Measurements from ENCODE around the gene DBNL.
"Not testable (repeated sequence)": the region's sequence is repeated elsewhere in the genome, so short reads cannot be mapped to it uniquely, and the experiment has no call there.

The DBNL gene

DNA sequence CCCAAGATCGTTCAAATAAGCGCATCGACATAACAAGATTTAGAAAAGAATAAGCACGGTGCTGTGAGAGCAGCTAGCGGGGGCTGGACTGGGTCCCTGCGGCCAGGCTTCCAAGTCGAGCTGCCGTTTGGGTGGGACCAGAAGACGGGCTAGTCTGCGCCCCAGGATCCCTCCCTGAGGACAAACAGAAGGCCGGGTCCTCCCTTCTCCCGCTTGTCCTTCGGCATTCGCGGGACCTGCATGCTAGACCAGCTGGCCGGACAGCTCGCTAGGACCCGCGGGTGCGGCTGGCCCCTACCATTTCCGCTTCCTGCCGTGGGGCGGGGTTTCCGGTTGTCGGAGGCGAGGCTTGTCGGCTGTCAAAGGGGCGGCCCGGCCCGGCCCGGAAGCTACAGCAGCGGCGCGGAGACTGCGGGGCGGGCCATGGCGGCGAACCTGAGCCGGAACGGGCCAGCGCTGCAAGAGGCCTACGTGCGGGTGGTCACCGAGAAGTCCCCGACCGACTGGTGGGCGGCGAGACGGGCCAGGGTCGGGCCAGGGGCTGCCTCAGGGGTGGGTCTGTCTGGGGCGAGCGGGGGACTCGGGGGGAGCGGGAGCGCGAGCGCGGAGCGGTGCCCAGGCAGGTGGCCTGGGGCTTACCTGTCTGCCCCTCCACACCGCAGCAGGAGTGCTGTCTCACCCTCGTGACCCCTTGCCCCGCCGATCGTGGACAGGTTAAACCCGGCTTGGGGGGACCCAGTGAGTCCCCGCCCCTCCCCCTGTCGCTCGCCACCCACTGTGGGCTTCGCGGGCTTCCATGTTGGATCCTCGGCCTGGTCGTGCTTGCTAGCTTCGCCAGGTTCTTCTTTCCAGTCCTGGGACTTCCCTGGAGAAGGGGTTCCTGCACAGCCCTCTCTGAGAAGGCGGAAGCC, at the start of gene DBNL:
DBNL (plus strand) TSS at position 388 of the 911 bp plus-strand sequence; CDS start at position 424, 36 bp downstream.
- TF ChIP-seq ZFP3 (CRISPR knock-in tag; IDR thresholded peaks at IDR 0.05): 0 out of 2 replicates have a peak, but pooled peaks have one; percentile 18
- no peak for TF ChIP-seq ZNF565 (CRISPR knock-in tag; conservative IDR thresholded peaks at IDR 0.05; ENCODE audit: low read depth)
- peak; percentile 98 for ATAC-seq

DNA sequence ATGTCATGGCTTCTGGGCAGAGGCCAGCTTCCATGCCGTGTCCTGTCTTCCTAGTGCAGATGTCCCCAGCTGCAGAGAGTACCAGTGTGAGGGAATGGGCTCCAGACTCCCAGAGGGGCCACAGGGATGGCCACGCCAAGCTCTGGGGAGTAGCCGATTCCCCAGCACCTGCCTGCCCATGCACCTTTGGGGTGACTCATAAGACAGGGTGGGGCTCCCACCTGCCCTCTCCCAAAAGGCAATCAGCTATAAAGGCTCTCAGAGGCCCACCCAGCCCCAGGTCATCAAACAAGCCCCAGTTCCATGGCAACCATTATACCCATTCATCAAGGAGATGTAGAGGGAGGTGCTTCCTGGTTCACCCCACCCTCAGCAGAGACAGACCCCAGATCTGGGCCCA, 47.0 kb upstream of the DBNL start, which contains the start of gene SPDYE1:
SPDYE1 (plus strand) TSS at position 366 of the 400 bp plus-strand sequence. CDS start 2,053 bp downstream, outside the sequence.
- not testable (repeated sequence) for ATAC-seq

DNA sequence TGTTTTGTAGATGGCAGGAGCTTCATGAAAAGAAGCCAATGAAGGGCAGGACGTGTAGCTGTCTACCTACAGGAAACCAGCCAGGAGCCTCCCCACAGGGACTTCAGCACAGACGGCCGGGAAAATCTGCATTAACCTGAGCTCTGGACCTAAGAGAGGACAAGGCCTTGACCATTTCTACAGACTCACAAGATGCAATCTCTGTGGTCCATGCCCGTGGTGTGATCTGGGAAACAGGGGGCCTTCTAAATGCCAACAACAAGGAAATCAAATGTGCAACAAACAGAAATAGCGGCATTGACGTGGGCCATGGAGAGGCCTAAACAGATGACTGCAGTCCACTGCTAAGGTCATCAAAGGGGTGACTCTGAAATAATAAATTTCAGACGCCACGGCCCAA, 32.4 kb upstream of the DBNL start:
- not testable (repeated sequence) for ATAC-seq

DNA sequence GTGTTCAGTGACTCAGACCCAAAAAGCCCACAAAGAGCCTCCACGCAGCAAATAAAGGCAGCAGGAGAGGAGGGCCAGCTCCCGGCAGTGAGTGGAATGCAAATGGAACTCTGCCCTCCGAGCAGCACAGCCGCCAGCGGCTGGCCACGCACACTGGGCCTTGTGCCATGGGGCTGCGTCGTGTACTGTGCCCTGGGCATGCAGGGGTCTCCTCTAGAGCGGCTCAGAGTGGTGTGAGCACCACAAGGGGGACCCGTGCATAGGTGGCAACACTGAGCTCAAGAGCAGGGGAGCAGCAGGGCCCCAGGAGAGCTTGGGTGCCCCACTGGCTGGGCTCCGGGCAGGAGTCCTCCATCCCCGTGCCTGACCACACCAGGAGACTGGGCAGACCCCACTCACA, 29.4 kb upstream of the DBNL start:
- ATAC-seq: not testable (repeated sequence)

DNA sequence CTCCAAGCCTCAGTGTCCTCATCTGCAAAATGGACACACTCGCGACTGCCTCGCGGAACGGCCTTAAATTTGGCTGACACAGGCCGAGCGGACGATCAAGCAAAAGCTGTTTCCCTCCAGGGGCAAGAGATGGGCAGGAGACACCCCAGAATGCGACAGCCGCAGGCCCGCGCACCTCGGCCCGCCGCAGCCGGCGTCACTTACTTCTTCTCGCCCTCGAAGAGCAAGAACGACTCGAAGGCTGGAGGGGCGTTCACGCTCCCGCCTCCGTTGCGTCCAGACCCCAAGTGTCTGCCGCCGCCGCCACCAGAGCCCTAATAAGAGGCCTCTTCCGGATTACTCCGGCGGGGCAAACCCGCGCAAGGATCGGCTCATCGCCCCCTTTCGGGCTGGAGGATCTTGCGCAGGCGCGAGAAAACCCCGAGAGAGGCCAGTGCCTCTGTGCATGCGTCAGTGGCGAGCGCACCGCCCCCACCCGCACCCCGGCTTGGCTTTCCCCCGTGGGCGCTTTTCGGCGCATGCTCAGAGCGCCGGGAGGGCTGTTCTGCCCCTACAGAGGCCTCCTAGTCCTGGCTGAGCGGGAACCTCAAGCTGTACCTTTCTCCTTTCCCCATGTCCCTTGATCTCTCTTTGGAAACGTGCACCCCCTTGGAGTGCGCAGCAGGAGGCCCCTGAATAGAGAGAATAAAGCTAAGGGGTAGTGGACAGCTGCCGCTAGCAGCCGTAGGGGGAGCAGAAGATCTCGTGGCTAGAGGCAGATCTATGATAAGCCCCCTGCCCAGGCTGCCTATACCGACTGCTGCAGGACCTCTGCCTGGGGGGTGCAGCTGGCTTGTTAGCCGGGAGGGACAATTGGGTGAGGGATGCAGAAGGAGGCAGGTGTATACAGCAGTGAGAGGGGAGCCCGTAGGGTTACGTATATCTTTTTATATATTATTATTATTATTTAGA, 25.4 kb upstream of the DBNL start:
- 0 out of 2 replicates have a peak, but pooled peaks have one; percentile 42 for TF ChIP-seq ZFP3 (CRISPR knock-in tag; IDR thresholded peaks at IDR 0.05)
- ATAC-seq: peak; percentile 98

DNA sequence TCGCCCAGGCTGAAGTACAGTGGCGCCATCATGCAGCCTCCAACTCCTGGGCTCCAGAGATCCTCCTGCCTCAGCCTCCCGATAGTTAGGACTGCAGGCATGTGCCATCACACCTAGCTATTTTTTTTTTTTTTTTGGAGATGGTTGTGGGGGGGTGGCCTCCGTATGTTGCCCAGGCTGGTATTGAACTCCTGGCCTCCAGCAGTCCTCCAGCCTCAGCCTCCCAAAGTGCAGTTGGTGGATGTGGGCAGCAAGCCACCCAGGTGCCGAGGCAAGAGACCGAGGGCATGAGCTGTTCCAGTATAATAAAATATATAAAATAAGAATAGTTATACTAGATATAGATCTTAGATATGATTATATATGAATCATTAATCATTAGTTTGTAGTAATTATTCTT, 24.7 kb upstream of the DBNL start:
- ATAC-seq: not testable (repeated sequence)

DNA sequence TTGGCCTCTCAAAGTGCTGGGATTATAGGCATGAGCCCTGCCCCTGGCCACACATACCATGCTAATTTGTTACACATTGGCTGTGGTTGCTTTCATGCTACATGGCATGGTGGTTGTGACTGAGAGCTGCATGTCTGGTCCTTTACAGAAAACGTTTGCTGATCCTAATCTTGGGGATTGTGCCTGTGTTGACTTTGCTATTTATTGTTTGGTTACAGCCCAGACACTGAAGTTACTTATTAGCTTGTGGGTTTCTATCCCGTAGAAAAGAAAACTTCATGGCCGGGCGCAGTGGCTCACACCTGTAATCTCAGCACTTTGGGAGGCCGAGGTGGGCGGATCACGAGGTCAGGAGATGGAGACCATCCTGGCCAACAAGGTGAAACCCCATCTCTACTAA, 22.4 kb upstream of the DBNL start:
- not testable (repeated sequence) for ATAC-seq

DNA sequence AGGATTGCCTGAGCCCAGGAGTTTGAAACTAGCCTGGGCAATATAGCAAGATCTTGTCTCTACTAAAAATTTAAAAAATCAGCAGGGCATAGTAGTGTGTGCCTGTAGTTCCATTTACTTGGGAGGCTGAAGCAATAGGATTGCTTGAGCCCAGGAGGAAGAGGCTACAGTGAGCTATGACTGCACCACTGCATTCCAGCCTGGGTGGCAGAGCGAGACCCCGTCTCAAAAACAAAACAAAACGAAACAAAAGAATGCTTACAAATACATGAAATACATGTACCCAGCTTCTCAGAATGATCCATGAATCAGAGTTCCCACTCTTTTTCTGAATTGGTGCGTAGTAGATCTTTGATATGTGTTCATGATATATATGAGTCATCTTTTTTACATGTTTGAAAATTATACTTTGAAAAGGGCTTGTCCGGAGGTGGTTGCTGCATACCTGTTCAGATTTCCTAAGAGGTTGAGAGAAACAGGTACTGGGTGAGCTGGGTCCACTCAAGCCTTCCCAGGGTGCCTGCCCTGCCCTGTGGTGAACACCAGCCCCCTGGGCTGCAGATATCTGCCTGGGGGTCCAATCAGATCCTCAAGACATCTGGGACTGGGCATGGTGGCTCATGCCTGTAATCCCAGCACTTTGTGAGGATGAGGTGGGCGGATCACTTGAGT, 21.6 kb upstream of the DBNL start:
- not testable (repeated sequence) for ATAC-seq

DNA sequence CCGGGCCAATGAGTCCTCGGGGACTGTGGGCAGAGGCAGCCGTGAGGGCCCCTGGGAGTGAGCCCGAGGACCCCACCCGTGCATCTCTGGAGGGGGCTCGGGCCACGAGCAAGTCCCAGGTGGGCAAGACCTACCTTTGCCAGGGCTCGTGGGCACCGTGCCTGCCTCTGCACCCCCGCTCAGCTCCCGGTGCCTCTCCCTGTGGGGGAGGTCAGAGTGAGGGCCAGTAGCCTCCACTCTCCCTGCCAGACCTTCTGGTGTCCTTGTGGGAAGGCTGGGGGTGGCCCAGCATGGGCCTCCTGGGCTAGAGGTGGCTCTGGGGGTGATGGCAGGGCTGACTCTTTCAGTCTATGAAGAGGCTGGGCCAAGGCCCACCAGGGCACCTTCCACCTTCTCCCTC, 15.1 kb upstream of the DBNL start:
- ATAC-seq: not testable (repeated sequence)

DNA sequence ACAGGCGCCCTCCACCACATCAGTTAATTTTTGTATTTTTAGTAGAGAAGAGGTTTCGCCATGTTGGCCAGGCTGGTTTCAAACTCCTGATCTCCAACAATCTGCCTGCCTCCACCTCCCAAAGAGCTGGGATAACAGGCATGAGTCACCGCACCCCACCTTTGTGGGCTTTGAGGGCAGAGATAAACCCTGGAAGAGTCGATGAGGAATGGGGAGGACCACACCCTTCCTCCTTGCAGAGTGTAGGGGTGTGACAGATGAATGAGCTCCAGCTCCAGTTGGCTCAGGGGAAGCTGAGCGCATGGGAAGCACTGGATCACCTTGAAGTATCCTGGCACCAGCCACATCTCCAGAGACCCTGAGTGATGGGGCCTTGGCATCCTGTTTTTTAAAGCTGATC, 14.5 kb upstream of the DBNL start:
- ATAC-seq: peak; percentile 15; the same call in 1 of the 3 replicates

DNA sequence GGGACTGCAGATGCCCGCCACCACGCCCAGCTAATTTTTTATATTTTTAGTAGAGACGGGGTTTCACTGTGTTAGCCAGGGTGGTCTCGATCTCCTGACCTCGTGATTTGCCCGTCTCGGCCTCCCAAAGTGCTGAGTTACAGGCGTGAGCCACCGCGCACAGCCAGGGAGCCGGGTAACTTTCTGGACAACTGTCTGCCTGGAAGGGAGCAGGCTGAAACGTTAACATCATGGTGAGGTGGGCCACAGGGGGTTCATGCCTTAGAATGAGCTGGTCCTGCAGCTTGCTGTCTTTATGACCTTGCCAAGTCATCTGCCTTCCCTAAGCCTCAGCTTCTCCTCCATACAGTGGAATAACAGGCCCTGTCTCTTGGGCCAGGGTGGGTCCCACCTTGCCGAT, 13.2 kb upstream of the DBNL start:
- not testable (repeated sequence) for ATAC-seq

DNA sequence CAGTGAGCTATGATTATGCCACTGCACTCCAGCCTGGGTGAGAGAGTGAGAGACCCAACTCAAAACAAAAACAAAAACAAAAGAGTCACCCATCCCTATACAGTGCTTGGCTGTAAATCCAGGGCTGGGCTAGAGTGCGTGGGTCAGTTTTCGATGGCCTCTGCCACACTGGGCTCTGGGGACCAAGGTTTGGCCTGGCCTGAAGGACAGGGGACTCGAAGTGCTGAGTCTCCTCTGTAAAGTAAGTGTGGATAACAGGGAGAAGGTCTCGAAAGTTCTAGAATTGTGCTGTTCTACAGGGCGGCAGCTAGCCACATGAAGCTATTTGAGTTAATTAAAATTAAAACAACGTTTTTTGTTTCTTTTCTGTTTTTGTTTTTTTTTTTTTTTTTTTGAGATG, 12.5 kb upstream of the DBNL start:
- ATAC-seq: not testable (repeated sequence)

DNA sequence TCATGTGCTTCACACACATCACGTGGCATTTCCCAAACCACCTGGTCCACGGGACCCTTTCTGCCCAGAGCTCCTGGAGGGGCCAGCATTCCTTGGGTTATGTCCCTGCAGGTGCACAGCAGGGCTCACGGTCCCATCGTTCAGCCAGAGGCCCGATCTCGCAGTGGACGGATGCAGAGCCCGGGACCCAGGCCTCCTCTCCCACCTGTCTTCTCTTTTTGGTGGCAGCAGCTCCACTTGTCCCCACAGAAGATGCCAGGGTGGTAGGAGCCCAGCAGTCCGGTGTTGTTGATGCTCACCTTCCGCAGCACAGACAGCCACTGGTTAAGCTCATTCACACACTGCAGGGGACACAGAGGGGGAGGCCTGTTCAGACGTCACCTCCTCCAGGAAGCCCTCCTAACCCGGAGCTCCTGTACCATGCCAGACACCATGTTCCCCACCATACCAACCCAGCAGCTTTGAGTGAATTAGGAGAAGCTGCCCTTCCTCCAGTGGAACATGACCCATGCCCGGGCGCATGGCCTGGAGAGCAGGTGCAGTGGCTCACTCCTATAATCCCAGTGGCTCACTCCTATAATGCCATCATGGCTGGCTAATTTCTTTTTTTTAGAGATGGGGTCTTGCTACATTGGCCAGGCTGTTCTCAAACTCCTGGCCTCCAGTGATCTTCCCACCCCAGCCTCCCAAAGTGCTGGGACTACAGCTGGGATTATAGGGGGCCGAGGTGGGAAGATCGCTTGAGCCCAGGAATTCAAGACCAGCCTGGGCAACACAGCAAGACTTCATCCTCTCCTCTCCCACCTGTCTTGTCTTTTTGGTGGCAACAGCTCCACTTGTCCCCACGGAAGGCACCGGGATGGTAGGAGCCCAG, 10.3 kb upstream of the DBNL start:
- not testable (repeated sequence) for ATAC-seq

DNA sequence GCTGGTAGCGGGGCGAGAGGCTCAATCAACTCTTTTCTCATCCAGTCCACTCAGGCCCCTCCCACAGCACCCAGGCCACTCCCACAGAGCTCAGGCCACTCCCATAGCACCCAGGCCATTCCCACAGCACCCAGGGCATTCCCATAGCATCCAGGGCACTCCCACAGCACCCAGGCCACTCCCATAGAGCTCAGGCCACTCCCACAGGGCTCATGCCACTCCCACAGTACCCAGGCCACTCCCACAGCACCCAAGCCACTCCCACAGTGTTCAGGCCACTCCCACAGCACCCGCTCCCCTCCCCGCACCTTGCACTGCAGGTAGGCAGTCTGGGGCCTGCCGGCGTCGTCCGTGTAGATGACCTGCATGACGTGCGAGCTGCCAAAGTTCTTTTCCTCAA, 8.1 kb upstream of the DBNL start:
- ATAC-seq: peak; percentile 58

DNA sequence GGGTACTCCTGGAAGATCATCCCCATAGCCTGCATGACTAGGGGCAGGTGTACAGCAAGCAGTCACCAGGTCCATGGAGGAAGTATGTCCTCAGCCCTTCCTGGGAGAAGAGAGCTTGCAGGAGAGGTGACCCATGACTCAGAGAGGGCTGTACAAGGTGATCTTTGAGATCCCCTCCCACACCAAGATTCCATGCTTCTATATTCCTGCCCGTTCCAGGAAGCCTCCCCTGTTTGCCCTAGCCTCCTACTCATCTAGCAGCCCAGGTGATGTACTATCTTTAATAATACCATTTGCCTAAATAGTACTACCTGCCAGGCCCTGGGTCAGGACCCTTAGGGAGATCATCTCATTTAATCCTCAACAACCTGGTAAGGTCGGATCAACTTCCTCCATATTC, 6.6 kb upstream of the DBNL start:
- ATAC-seq: not testable (repeated sequence)

DNA sequence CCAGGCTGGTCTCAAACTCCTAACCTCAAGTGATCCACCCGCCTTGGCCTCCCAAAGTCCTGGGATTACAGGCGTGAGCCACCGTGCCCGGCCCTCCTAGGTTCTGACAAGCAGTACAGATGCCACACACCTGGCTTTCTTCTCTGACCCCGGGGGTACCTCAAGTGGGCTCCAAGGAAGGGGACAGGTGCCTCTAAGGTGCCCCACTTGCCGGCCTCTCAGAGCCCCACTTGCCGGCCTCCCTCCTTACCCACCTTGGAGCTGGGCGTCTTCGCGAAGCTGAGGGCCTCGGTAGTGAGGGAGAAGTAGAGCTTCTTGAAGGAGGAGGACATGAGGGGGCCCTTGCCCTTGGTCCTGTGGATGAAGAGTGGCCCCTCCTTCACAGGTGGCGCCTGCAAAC, 5.9 kb upstream of the DBNL start:
- ATAC-seq: 0 out of 3 replicates have a peak, but pooled peaks have one; percentile 0

DNA sequence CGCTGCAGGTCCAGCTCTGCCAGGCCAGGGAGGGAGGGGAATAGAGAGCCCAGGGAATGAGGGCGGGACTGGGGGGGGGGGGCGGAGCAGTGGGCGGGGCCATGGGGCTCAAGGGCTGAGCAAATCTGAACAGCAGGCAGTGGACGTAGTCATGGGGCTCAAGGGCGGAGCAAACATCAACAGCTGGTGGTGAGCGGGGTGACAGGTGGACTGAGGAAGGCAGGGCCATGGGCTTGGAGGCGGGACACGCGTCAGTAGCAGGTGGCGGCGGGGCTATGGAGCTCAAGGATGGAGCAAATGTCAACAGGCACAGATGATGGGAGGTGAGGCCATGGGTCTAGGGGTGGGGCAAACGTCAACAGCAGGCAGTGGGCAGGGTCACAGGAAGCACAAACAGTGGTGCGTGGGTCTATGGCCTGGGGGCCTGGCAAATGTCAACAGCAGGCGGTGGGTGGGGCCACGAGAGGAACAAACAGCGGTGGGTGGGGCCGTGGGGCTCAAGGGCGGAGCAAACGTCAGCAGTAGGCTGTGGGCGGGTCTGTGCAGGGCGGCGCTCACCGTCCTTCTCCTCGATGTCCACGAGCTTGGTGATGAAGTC, 5.4 kb upstream of the DBNL start:
- ATAC-seq: peak; percentile 87

DNA sequence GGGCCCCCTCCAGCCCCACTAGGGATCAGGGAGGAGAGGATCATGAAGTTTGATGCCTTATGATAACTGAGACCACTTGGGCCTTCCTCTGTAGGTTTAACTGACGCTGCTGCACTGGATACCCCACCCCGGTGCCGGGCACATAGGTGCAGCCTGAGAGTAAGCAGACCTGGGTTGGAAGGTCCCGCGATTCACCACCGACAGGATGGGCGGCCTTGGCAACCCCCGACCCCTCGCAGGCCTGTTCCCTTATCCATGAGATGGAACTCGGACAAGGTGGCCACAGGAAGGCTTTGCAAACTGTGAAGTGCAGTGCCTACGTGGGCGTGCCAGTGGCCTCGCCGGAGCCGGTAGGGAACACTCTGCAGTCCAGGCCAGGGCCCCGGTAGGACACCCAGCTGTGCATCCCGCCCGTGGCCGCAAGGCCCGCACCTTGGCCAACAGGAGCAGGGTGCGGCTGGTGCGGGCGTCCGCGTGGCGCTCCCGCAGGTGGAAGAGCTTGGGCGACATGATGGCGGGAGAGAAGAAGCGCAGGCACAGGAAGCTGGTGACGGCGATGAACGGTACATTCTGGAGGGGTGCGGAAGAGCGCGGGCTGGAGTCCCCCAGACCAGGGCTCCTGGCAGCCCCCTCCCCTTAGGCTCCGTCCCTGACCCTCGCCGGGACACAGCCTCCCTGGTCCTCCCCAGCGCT, 4.6 kb upstream of the DBNL start:
- not testable (repeated sequence) for ATAC-seq

DNA sequence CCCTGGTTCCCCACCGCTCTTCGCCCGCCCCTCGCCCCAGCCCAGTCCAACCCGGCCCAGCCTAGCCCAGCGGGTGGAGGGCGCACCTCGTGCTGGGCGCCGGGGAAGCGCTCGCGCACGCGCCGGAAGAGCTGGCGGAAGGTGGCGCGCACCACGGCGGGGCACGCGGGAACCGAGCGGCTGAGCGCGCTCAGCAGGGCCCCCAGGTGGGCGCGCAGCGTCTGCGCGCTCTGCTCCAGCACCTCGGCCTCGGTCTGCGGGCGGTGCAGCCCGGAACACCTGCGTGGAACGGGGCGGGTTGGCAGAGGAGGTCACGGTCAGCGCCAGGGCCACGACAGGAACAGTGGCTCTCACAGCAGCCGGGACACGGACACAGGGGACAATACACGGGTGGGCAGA, 4.0 kb upstream of the DBNL start:
- not testable (repeated sequence) for ATAC-seq
